Epithelial cell of esophagus (primary cell): ENCODE data around the gene SSU72.

Experiments used
- DNase-seq: peaks from one replicate; pipeline ENCODE4 v3.0.0; 2010; ENCODE audit warnings: low read depth
- H3K4me3 ChIP-seq: 2 replicates; pipeline ENCODE4 v1.5.1; 2011; ENCODE audit warnings: mild to moderate bottlenecking, low read length, control low read depth
- CTCF ChIP-seq: IDR thresholded peaks from 2 replicates; pipeline ENCODE4 v1.5.1; 2011; ENCODE audit warnings: low read depth, mild to moderate bottlenecking, low read length, control low read depth, inconsistent platforms; ENCODE audit not compliant: insufficient read depth; ENCODE audit errors: missing control alignments

The SSU72 gene

GRCh38 chr1:1603671-1604373, 29.2 kb upstream of the SSU72 start:
- no peak overlapping the region for H3K4me3 ChIP-seq
- no peak for TF ChIP-seq CTCF
- DNase-seq, result no peak

GRCh38 chr1:1602968-1603506, 28.4 kb upstream of the SSU72 start:
- DNase-seq, result no peak
- no peak overlapping the region for H3K4me3 ChIP-seq
- TF ChIP-seq CTCF, result no peak

- TF ChIP-seq CTCF, result no peak
- no peak overlapping the region for H3K4me3 ChIP-seq
- no peak for DNase-seq
Measured at GRCh38 chr1:1602304-1602967, 27.8 kb upstream of the SSU72 start.

GRCh38 chr1:1601564-1602303, 27.1 kb upstream of the SSU72 start:
- no peak for TF ChIP-seq CTCF
- no peak for DNase-seq
- no peak overlapping the region for H3K4me3 ChIP-seq

GRCh38 chr1:1600861-1601563, 26.3 kb upstream of the SSU72 start:
- no peak overlapping the region for H3K4me3 ChIP-seq
- no peak for TF ChIP-seq CTCF
- DNase-seq, result no peak

- H3K4me3 ChIP-seq, result peak within 1 kb of the TSS; percentile 39
- no peak for TF ChIP-seq CTCF
- no peak for DNase-seq
Measured at GRCh38 chr1:1599935-1600860, 25.5 kb upstream of the SSU72 start, which contains the start of gene FNDC10. Gene FNDC10, minus strand, starts transcription at chr1:1600135. Its CDS starts 120 bp downstream, at chr1:1600015.
